ENCODE results near the gene ATRAID.

ATRAID gene

GRCh38 chr2:27249891-27250651, 38.2 kb downstream of the ATRAID start:
- peaks cover 4% of the 10 kb centered on the region for H3K27me3 ChIP-seq (replicated peaks; ENCODE audit: insufficient read depth, low read length)
- no peaks in the 10 kb centered on the region for H3K36me3 ChIP-seq (replicated peaks; ENCODE audit: insufficient read depth, low read length)
- no peaks in the 10 kb centered on the region for H4K20me1 ChIP-seq (ENCODE audit: insufficient read depth, low read length)
- H3K27ac ChIP-seq (ENCODE audit: low read length): no peak overlapping the region
- no peaks in the 10 kb centered on the region for H3K79me2 ChIP-seq (ENCODE audit: low read length)
- H3K4me3 ChIP-seq (ENCODE audit: low read length): no peak overlapping the region
- peak overlapping the region; percentile 69 for H2AFZ ChIP-seq (ENCODE audit: low read length)
- peak; percentile 50 for DNase-seq
- no peaks in the 10 kb centered on the region for H3F3A ChIP-seq (ENCODE audit: insufficient read depth, low read length)
- no peaks in the 10 kb centered on the region for H3K9me3 ChIP-seq (replicated peaks; ENCODE audit: insufficient read depth, low read length)
- H3K4me1 ChIP-seq (ENCODE audit: low read length): no peaks in the 10 kb centered on the region
- TF ChIP-seq EZH2phosphoT487 (IDR thresholded peaks at IDR 0.05; ENCODE audit: low read length) (no peak), EZH2 (optimal IDR thresholded peaks at IDR 0.05; ENCODE audit: low read depth, low read length) (no peak), CTCF (IDR thresholded peaks at IDR 0.05; ENCODE audit: low read length) (peak; percentile 78)
- H3K9ac ChIP-seq (ENCODE audit: low read length): no peak overlapping the region
- H3K4me2 ChIP-seq (ENCODE audit: low read depth, low read length): peak overlapping the region; percentile 42; the same call in 1 of the 2 replicates
- H3K9me2 ChIP-seq (replicated peaks; ENCODE audit: insufficient read depth, low read length): no peaks in the 10 kb centered on the region

GRCh38 chr2:27250652-27251379, 39.0 kb downstream of the ATRAID start:
- no peak for TF ChIP-seq CTCF (IDR thresholded peaks at IDR 0.05; ENCODE audit: low read length)
- TF ChIP-seq EZH2phosphoT487 (IDR thresholded peaks at IDR 0.05; ENCODE audit: low read length): no peak
- TF ChIP-seq EZH2 (optimal IDR thresholded peaks at IDR 0.05; ENCODE audit: low read depth, low read length): no peak
- Histone ChIP-seq H3K79me2 (ENCODE audit: low read length) (no peaks in the 10 kb centered on the region), H3K4me2 (ENCODE audit: low read depth, low read length) (no peak overlapping the region), H3K4me3 (ENCODE audit: low read length) (no peak overlapping the region), H2AFZ (ENCODE audit: low read length) (peak overlapping the region; percentile 69; the same call in 1 of the 2 replicates), H3K27ac (ENCODE audit: low read length) (no peak overlapping the region), H3K36me3 (replicated peaks; ENCODE audit: insufficient read depth, low read length) (no peaks in the 10 kb centered on the region), H3K4me1 (ENCODE audit: low read length) (no peaks in the 10 kb centered on the region), H4K20me1 (ENCODE audit: insufficient read depth, low read length) (no peaks in the 10 kb centered on the region), H3K9ac (ENCODE audit: low read length) (no peak overlapping the region), H3K9me2 (replicated peaks; ENCODE audit: insufficient read depth, low read length) (no peaks in the 10 kb centered on the region), H3F3A (ENCODE audit: insufficient read depth, low read length) (no peaks in the 10 kb centered on the region), H3K27me3 (replicated peaks; ENCODE audit: insufficient read depth, low read length) (peaks cover 11% of the 10 kb centered on the region), H3K9me3 (replicated peaks; ENCODE audit: insufficient read depth, low read length) (no peaks in the 10 kb centered on the region)
- no peak for DNase-seq

- Histone ChIP-seq H3K9me3 (replicated peaks; ENCODE audit: insufficient read depth, low read length) (no peaks in the 10 kb centered on the region), H3K9me2 (replicated peaks; ENCODE audit: insufficient read depth, low read length) (no peaks in the 10 kb centered on the region), H3K27me3 (replicated peaks; ENCODE audit: insufficient read depth, low read length) (peaks cover 20% of the 10 kb centered on the region), H3K4me3 (ENCODE audit: low read length) (no peak overlapping the region), H3K9ac (ENCODE audit: low read length) (no peak overlapping the region), H4K20me1 (ENCODE audit: insufficient read depth, low read length) (no peaks in the 10 kb centered on the region), H3K4me1 (ENCODE audit: low read length) (no peaks in the 10 kb centered on the region), H3K4me2 (ENCODE audit: low read depth, low read length) (no peak overlapping the region), H3K36me3 (replicated peaks; ENCODE audit: insufficient read depth, low read length) (no peaks in the 10 kb centered on the region), H3K79me2 (ENCODE audit: low read length) (no peaks in the 10 kb centered on the region), H3F3A (ENCODE audit: insufficient read depth, low read length) (no peaks in the 10 kb centered on the region), H3K27ac (ENCODE audit: low read length) (no peak overlapping the region), H2AFZ (ENCODE audit: low read length) (no peak overlapping the region)
- no peak for TF ChIP-seq CTCF (IDR thresholded peaks at IDR 0.05; ENCODE audit: low read length)
- TF ChIP-seq EZH2phosphoT487 (IDR thresholded peaks at IDR 0.05; ENCODE audit: low read length): no peak
- DNase-seq: no peak
Measured at GRCh38 chr2:27251766-27252165, 39.9 kb downstream of the ATRAID start.
